Karpas-422 (cell line): ENCODE results near the gene GSC2. TPM values are rescaled to one million over a fixed set of nuclear protein-coding genes. Genes with fewer than 3 reads are reported as not detected.

Experiments used
- DNase-seq: peaks from one replicate; pipeline ENCODE4 v3.0.0-alpha.2; 2015
- H2AFZ ChIP-seq: fragments of 200-600 bp; sonication (generic); 2 replicates; pipeline ENCODE4 v1.6.1; 2014; ENCODE audit warnings: antibody characterized with exemption, low read length, mixed read lengths
- H3K27ac ChIP-seq: fragments of 200-600 bp; sonication (generic); 2 replicates; pipeline ENCODE4 v1.5.1; 2014; ENCODE audit warnings: mild to moderate bottlenecking, low read length, moderate library complexity
- H3K27me3 ChIP-seq: fragments of 200-600 bp; sonication (generic); 2 replicates; pipeline ENCODE4 v1.6.1; 2014; ENCODE audit warnings: low read length, mixed read lengths
- H3K36me3 ChIP-seq: fragments of 200-600 bp; sonication (generic); 2 replicates; pipeline ENCODE4 v1.6.1; 2014; ENCODE audit warnings: low read length, mixed read lengths; ENCODE audit not compliant: insufficient read depth
- H3K4me1 ChIP-seq: fragments of 200-600 bp; sonication (generic); 2 replicates; pipeline ENCODE4 v1.6.1; 2014; ENCODE audit warnings: mild to moderate bottlenecking, low read length, mixed read lengths
- H3K4me2 ChIP-seq: fragments of 200-600 bp; sonication (generic); 2 replicates; pipeline ENCODE4 v1.6.1; 2014; ENCODE audit warnings: low read length, low read depth, mild to moderate bottlenecking; ENCODE audit not compliant: poor library complexity, severe bottlenecking
- H3K4me3 ChIP-seq: fragments of 200-600 bp; sonication (generic); 2 replicates; pipeline ENCODE4 v1.5.1; 2014; ENCODE audit warnings: mild to moderate bottlenecking, antibody characterized with exemption, low read length, mixed read lengths
- H3K79me2 ChIP-seq: fragments of 200-600 bp; sonication (generic); 2 replicates; pipeline ENCODE4 v1.6.1; 2014; ENCODE audit warnings: mild to moderate bottlenecking, low read length, mixed read lengths
- H3K9ac ChIP-seq: fragments of 200-600 bp; sonication (generic); 2 replicates; pipeline ENCODE4 v1.6.0; 2014; ENCODE audit warnings: low read length
- H3K9me2 ChIP-seq: fragments of 200-600 bp; sonication (generic), shearing (Covaris generic); replicated peaks from 2 replicates; pipeline ENCODE4 v1.6.0; 2014; ENCODE audit warnings: mild to moderate bottlenecking, low read length, moderate library complexity; ENCODE audit not compliant: insufficient read depth
- H3K9me3 ChIP-seq: fragments of 300-700, 200-600 bp; sonication (generic); 2 replicates; pipeline ENCODE4 v1.6.1; 2014; ENCODE audit warnings: low read length, mixed read lengths
- H4K20me1 ChIP-seq: fragments of 200-600 bp; sonication (generic); 2 replicates; pipeline ENCODE4 v1.6.1; 2014; ENCODE audit warnings: mild to moderate bottlenecking, antibody characterized with exemption, low read length, low read depth; ENCODE audit not compliant: insufficient read depth
- total RNA-seq: library from RNA; depleted of rRNA; stranded (reverse); fragments of >200 nt; shearing (Covaris generic); gene quantifications from 2 replicates; pipeline ENCODE4 v1.2.3, GENCODE V29; 2014; ENCODE audit warnings: low replicate concordance

GSC2 gene
- total RNA-seq, 1 experiment from 2014 or later = not detected

DNA sequence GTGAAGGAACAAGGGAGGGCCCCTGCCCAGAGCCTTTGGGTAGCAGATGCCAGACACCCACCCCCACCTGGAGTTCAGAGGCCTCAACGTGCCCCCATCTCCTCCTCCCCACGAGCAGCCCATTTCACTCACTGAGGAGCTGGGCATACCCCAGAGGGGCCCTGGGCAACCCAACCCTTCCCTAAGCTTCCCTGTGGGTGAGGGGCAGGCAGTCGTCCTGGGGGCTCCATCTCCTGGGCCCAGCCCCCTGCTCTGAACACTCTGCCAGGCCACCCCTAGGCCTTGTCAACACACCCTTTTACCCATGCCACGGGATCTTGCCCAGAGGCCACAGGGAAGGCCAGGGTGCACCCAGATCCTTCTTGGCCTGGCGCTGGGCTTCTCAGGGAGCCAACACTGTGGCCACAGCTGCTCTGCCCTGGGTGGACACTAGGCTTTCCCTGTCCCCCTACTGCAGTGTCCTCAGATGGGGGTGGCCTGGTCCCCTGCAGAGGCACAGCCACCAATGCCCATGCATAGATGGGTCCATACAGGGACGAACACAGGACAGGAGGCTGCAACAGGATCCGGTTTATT lies 25.0 kb upstream of the GSC2 start:
- H3K27ac ChIP-seq = peak overlapping the region; percentile 97
- no peaks in the 10 kb centered on the region for H3K9me2 ChIP-seq
- no peaks in the 10 kb centered on the region; the same call in 1 of the 2 replicates for H3K36me3 ChIP-seq
- H3K9ac ChIP-seq = peak overlapping the region; percentile 100
- peaks cover 5% of the 10 kb centered on the region; the same call in 1 of the 2 replicates for H4K20me1 ChIP-seq
- H3K4me2 ChIP-seq = peak overlapping the region; percentile 95
- no peak overlapping the region for H2AFZ ChIP-seq
- no peak for DNase-seq
- peaks cover 68% of the 10 kb centered on the region for H3K4me1 ChIP-seq
- H3K4me3 ChIP-seq = peak overlapping the region; percentile 95
- H3K79me2 ChIP-seq = peaks cover 64% of the 10 kb centered on the region
- H3K27me3 ChIP-seq = no peaks in the 10 kb centered on the region
- no peaks in the 10 kb centered on the region for H3K9me3 ChIP-seq

- Histone ChIP-seq H3K36me3 (no peaks in the 10 kb centered on the region; the same call in 1 of the 2 replicates), H3K4me1 (peaks cover 63% of the 10 kb centered on the region), H3K9me3 (no peaks in the 10 kb centered on the region), H3K9ac (peak overlapping the region; percentile 100), H3K79me2 (peaks cover 64% of the 10 kb centered on the region), H3K4me3 (peak overlapping the region; percentile 95), H2AFZ (no peak overlapping the region), H3K27ac (peak overlapping the region; percentile 97), H3K4me2 (peak overlapping the region; percentile 95), H3K9me2 (no peaks in the 10 kb centered on the region), H4K20me1 (peaks cover 5% of the 10 kb centered on the region; the same call in 1 of the 2 replicates), H3K27me3 (no peaks in the 10 kb centered on the region)
- DNase-seq = peak; percentile 94
Observed at GRCh38 chr22:19174106-19175025, 24.3 kb upstream of the GSC2 start.

DNA sequence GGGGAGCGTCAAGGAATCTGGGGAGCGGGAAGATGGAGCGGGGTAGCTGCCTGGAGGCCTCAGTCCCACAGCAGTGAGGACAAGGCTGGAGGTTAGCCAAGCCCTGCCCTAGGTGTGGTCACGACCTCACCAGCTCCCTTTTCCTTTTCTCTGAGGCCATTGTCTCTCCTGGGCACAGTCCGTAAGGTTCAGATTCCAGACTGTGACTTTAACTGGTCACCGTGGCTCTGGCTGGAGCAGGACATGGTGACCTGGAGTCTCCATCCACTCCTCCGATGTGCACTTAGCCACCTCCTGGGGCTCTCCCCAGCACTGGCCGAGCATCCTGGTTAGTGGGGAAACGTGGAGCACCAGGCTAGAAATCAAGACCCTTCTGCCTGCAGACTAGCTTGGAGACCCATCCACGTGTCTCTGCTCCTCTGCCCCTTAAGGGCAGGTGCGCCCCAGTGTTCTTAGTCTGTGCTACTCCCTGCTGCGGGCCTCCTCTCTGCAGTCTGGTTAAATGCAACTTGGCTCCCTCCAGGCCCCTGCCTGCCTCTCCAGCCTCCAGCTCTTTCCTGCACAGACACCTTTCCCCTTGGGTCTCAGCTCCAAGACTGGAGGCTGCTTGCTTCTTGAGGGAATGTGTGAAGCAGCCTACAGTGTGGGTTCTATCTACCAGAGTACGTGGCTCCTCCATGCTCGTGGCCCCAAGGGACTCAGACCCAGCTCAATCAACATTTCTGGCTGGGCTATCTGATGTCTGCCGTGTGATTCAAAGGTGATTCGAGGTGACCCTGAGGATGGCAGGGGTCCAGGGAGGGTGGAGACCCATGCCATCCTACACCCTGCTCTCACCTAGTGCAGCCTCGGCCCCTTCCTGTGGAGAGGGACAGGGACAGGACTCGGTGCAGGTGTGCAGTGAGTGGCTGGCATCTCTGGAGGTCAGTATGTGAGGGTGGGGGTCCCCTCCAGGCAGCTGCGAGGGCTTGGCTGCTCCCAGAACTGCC lies 23.2 kb upstream of the GSC2 start:
- no peaks in the 10 kb centered on the region for H3K9me2 ChIP-seq
- peak overlapping the region; percentile 95 for H3K4me2 ChIP-seq
- no peaks in the 10 kb centered on the region; the same call in 1 of the 2 replicates for H3K36me3 ChIP-seq
- peaks cover 64% of the 10 kb centered on the region for H3K79me2 ChIP-seq
- peaks cover 5% of the 10 kb centered on the region; the same call in 1 of the 2 replicates for H4K20me1 ChIP-seq
- peaks cover 58% of the 10 kb centered on the region for H3K4me1 ChIP-seq
- H3K9me3 ChIP-seq = no peaks in the 10 kb centered on the region
- no peak overlapping the region for H2AFZ ChIP-seq
- peak overlapping the region; percentile 95 for H3K4me3 ChIP-seq
- peak overlapping the region; percentile 97 for H3K27ac ChIP-seq
- H3K9ac ChIP-seq = peak overlapping the region; percentile 100
- H3K27me3 ChIP-seq = no peaks in the 10 kb centered on the region
- peak; percentile 74 for DNase-seq

- H3K79me2 ChIP-seq = peaks cover 56% of the 10 kb centered on the region
- H3K4me3 ChIP-seq = peak overlapping the region; percentile 95
- H2AFZ ChIP-seq = no peak overlapping the region
- H3K9me3 ChIP-seq = no peaks in the 10 kb centered on the region
- H3K4me2 ChIP-seq = peak overlapping the region; percentile 95
- no peaks in the 10 kb centered on the region for H3K9me2 ChIP-seq
- H3K27ac ChIP-seq = peak overlapping the region; percentile 97
- peaks cover 57% of the 10 kb centered on the region for H3K4me1 ChIP-seq
- peak overlapping the region; percentile 100 for H3K9ac ChIP-seq
- H4K20me1 ChIP-seq = peaks cover 5% of the 10 kb centered on the region; the same call in 1 of the 2 replicates
- no peaks in the 10 kb centered on the region; the same call in 1 of the 2 replicates for H3K36me3 ChIP-seq
- no peaks in the 10 kb centered on the region for H3K27me3 ChIP-seq
- peak; percentile 48 for DNase-seq
Observed at GRCh38 chr22:19172213-19173046, 22.3 kb upstream of the GSC2 start.

DNA sequence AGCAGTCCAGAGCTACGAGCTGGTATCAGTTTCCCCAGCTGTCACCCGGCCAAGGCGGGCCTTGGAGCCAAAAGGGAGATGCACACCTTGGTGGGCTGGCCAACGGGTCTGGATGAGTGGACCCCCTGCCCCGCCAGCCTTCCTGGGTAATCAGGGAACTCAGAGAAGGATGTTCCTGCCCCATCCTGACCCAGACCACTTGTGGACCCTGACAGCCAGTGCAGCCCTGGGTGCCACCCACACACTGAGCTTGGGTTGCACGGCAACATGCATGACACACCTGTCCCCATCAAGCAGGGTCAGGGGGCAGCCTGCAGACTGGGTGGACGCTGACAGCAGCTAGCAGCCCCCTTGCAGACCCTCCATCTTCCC lies 19.8 kb upstream of the GSC2 start:
- Histone ChIP-seq H2AFZ (no peak overlapping the region), H3K4me1 (peaks cover 32% of the 10 kb centered on the region), H4K20me1 (peaks cover 5% of the 10 kb centered on the region; the same call in 1 of the 2 replicates), H3K4me3 (no peak overlapping the region), H3K9me2 (no peaks in the 10 kb centered on the region), H3K27me3 (no peaks in the 10 kb centered on the region), H3K36me3 (no peaks in the 10 kb centered on the region), H3K79me2 (peaks cover 31% of the 10 kb centered on the region), H3K9ac (no peak overlapping the region), H3K9me3 (no peaks in the 10 kb centered on the region), H3K4me2 (no peak overlapping the region), H3K27ac (no peak overlapping the region)
- DNase-seq = no peak

GRCh38 chr22:19169002-19169946 lies 19.2 kb upstream of the GSC2 start:
- Histone ChIP-seq H3K9ac (no peak overlapping the region), H4K20me1 (peaks cover 5% of the 10 kb centered on the region; the same call in 1 of the 2 replicates), H3K27me3 (no peaks in the 10 kb centered on the region), H3K79me2 (peaks cover 25% of the 10 kb centered on the region), H3K4me2 (no peak overlapping the region), H3K4me3 (no peak overlapping the region), H3K9me2 (no peaks in the 10 kb centered on the region), H3K4me1 (peaks cover 26% of the 10 kb centered on the region), H2AFZ (no peak overlapping the region), H3K9me3 (peaks cover 4% of the 10 kb centered on the region), H3K27ac (no peak overlapping the region), H3K36me3 (no peaks in the 10 kb centered on the region)
- DNase-seq = no peak
